Thyroid gland (tissue), 4 donors: ENCODE results near the gene XK. TPM values are rescaled to one million over a fixed set of nuclear protein-coding genes. Genes with fewer than 3 reads are reported as not detected.

Source experiments
- DNase-seq, 2 donors: peaks; one replicate each; pipeline ENCODE4 v3.0.0-alpha.2; 2019
- H3K27ac ChIP-seq, 3 donors: fragments of 200-600 bp; sonication (generic); 1 replicate in 2 of 3; 2 replicates in 1 of 3; pipeline ENCODE4 v1.5.1; 2016 to 2019; ENCODE audit warnings: mild to moderate bottlenecking in 1 of 3, moderate library complexity in 1 of 3
- H3K27me3 ChIP-seq: fragments of 200-600 bp; sonication (generic); one replicate; pipeline ENCODE4 v1.5.1; 2019
- H3K36me3 ChIP-seq, 2 donors: fragments of 200-600 bp; sonication (generic); one replicate each; pipeline ENCODE4 v1.5.1; 2016 to 2019
- H3K4me1 ChIP-seq, 2 donors: fragments of 200-600 bp; sonication (generic); one replicate each; pipeline ENCODE4 v1.5.1; 2017 to 2019
- H3K4me3 ChIP-seq, 3 donors: fragments of 200-600 bp; sonication (generic); replicated peaks in 1 of 3; 1 replicate in 2 of 3; 2 replicates in 1 of 3; pipeline ENCODE4 v1.5.1; 2016; ENCODE audit warnings: mild to moderate bottlenecking in 1 of 3
- H3K9me3 ChIP-seq: fragments of 200-600 bp; sonication (generic); one replicate; pipeline ENCODE4 v1.5.1; 2017
- CTCF ChIP-seq, 6 experiments: fragments of 200-600 bp in 3 of 6; fragments of 450-650 bp in 3 of 6; sonication (generic) in 3 of 6; IDR thresholded peaks; one replicate each; pipeline ENCODE4 v1.5.1; 2016 to 2019; ENCODE audit warnings: antibody characterized with exemption in 6 of 6, mild to moderate bottlenecking in 2 of 6, inconsistent platforms in 1 of 6, moderate library complexity in 1 of 6
- POLR2A ChIP-seq, 2 donors: fragments of 450-650 bp; IDR thresholded peaks; one replicate each; pipeline ENCODE4 v1.6.1; 2017; ENCODE audit warnings: antibody characterized with exemption in 2 of 2, mild to moderate bottlenecking in 2 of 2, moderate library complexity in 1 of 2
- WGBS, 2 donors: methylation state at CpG; one replicate each; pipeline ENCODE4 v1.1.5; 2017; 5-methylcytosine and 5-hydroxymethylcytosine counted together
- intact Hi-C: fragments of 100-400 bp; cut with DNase I; formaldehyde crosslinking; loops from one replicate; pipeline ENCODE4 v1.15.1; 2023
- total RNA-seq, 4 donors: library from RNA; depleted of rRNA; stranded (reverse); fragments of >200 nt; gene quantifications; one replicate each; pipeline ENCODE4 v1.2.3, GENCODE V29; 2016

Gene XK
- total RNA-seq, 4 donors from 2014 or later = 0.40 to 3.5 (median 2.4) TPM

- Histone ChIP-seq H3K27ac (no peak overlapping the region), H3K9me3 (no peaks in the 10 kb centered on the region), H3K4me3 (no peak overlapping the region), H3K36me3 (no peaks in the 10 kb centered on the region), H3K4me1 (no peaks in the 10 kb centered on the region), H3K27me3 (no peaks in the 10 kb centered on the region)
- no peak for DNase-seq
- WGBS, 2 donors = 79 to 86% methylated on average over 3 of the region's 3 CpGs
- TF ChIP-seq CTCF (IDR thresholded peaks at IDR 0.05) (no peak), POLR2A (IDR thresholded peaks at IDR 0.05) (no peak)
- intact Hi-C loops = no loop called here
These were observed 1.4 kb downstream of the XK start for GRCh38 chrX:37686996-37687395.

- TF ChIP-seq POLR2A (IDR thresholded peaks at IDR 0.05) (no peak), CTCF (IDR thresholded peaks at IDR 0.05) (no peak)
- H3K27ac ChIP-seq = no peak overlapping the region
- intact Hi-C loops = no loop called here
These were observed 4.5 kb downstream of the XK start for GRCh38 chrX:37690119-37690518.

GRCh38 chrX:37692918-37693317, 7.3 kb downstream of the XK start:
- TF ChIP-seq POLR2A (IDR thresholded peaks at IDR 0.05) (no peak), CTCF (IDR thresholded peaks at IDR 0.05) (no peak)
- H3K4me1 ChIP-seq = peaks cover 0 to 4% of the 10 kb centered on the region in 2 donors
- no peaks in the 10 kb centered on the region for H3K9me3 ChIP-seq
- H3K27me3 ChIP-seq = no peaks in the 10 kb centered on the region
- intact Hi-C loops = no loop called here
- 79 to 86% methylated on average over 3 of the region's 3 CpGs for WGBS, 2 donors
- H3K27ac ChIP-seq = peak overlapping the region in 1 of 3 donors; percentile 72
- no peak overlapping the region for H3K4me3 ChIP-seq
- H3K36me3 ChIP-seq = no peaks in the 10 kb centered on the region
- DNase-seq = no peak

More at GRCh38 chrX:37690119-37690518, 4.5 kb downstream of the XK start:
- Histone ChIP-seq H3K9me3 (no peaks in the 10 kb centered on the region), H3K27me3 (no peaks in the 10 kb centered on the region), H3K4me1 (peaks cover 0 to 4% of the 10 kb centered on the region in 2 donors), H3K36me3 (no peaks in the 10 kb centered on the region), H3K4me3 (no peak overlapping the region)
- no peak for DNase-seq

GRCh38 chrX:37697169-37697760, 11.7 kb downstream of the XK start:
- no peaks in the 10 kb centered on the region for H3K9me3 ChIP-seq
- H3K4me3 ChIP-seq = no peak overlapping the region
- 76 to 87% methylated on average over 1 of the region's 1 CpG for WGBS, 2 donors
- TF ChIP-seq POLR2A (IDR thresholded peaks at IDR 0.05) = no peak
- TF ChIP-seq CTCF (IDR thresholded peaks at IDR 0.05) = no peak
- DNase-seq = no peak
- intact Hi-C loops = no loop called here
- H3K27ac ChIP-seq = no peak overlapping the region
- H3K36me3 ChIP-seq = no peaks in the 10 kb centered on the region
- no peaks in the 10 kb centered on the region for H3K27me3 ChIP-seq
- H3K4me1 ChIP-seq = peaks cover 0 to 4% of the 10 kb centered on the region in 2 donors

GRCh38 chrX:37701588-37701987, 16.0 kb downstream of the XK start:
- H3K27me3 ChIP-seq = no peaks in the 10 kb centered on the region
- H3K4me1 ChIP-seq = no peaks in the 10 kb centered on the region
- intact Hi-C loops = no loop called here
- no peak for TF ChIP-seq POLR2A (IDR thresholded peaks at IDR 0.05)
- no peak for TF ChIP-seq CTCF (IDR thresholded peaks at IDR 0.05)
- no peak overlapping the region for H3K4me3 ChIP-seq
- H3K9me3 ChIP-seq = no peaks in the 10 kb centered on the region
- 76% methylated on average over 3 of the region's 4 CpGs; no CpG with 5 or more reads in 1 of the 2 donors for WGBS, 2 donors
- no peak for DNase-seq
- H3K27ac ChIP-seq = no peak overlapping the region
- H3K36me3 ChIP-seq = no peaks in the 10 kb centered on the region
